ENCODE measurements around the gene ZCCHC12. TPM values are rescaled to one million over a fixed set of nuclear protein-coding genes. Genes with fewer than 3 reads are reported as not detected.

The ZCCHC12 gene
- total and polyA plus RNA-seq, 10 of the 15 experiments (the other 5 are each of a cell fraction or from before 2014, with no cell fraction given): 0.04 TPM; not detected in 9

- ChIA-PET RAD21 (ENCODE audit: unreplicated experiment) (interaction anchor here (0.5 kb wide), 1 partner anchor 283 kb away, joined by 3 read pairs; no protein-coding TSS in a partner anchor), CTCF (interaction anchor here (0.8 to 1.6 kb wide), 7 partner anchors 8 to 244 kb away, joined by 3 to 6 read pairs (median 3); partner anchors contain the start of gene ZCCHC12), SMC1A (ENCODE audit: uncharacterized antibody, unreplicated experiment) (interaction anchor here (0.5 to 1.4 kb wide), 2 partner anchors 10 to 137 kb away, joined by 3 to 7 read pairs; no protein-coding TSS in a partner anchor), POLR2A (no interaction called here)
- H3K79me2 ChIP-seq (ENCODE audit: control insufficient read depth, insufficient read depth, low read length): no peaks in the 10 kb centered on the region
- H3K9ac ChIP-seq (ENCODE audit: control insufficient read depth, insufficient read depth, low read length): no peak overlapping the region
- intact Hi-C loops (cut with micrococcal nuclease; ENCODE audit: unreplicated experiment): no loop called here
- no peaks in the 10 kb centered on the region for H3K4me1 ChIP-seq (ENCODE audit: control insufficient read depth, insufficient read depth, low read length)
- DNase-seq (ENCODE audit: low read depth, low spot score) (no peak), ATAC-seq (peak; percentile 46), FAIRE-seq (no peak)
- in situ Hi-C loops (cut with MboI): no loop called here
- H3K27me3 ChIP-seq (replicated peaks in 1 of 2; ENCODE audit: control insufficient read depth in 2 of 2, insufficient read depth in 2 of 2, low read length in 1 of 2): no peaks in the 10 kb centered on the region
- no peaks in the 10 kb centered on the region for H3K9me3 ChIP-seq (replicated peaks; ENCODE audit: control insufficient read depth, insufficient read depth, low read length)
- no peak overlapping the region; the same call in 1 of the 2 replicates for H2AFZ ChIP-seq (ENCODE audit: control insufficient read depth, low read depth, low read length)
- H4K20me1 ChIP-seq (ENCODE audit: control insufficient read depth, insufficient read depth): no peaks in the 10 kb centered on the region
- 35% methylated on average over 37 of the region's 50 CpGs for WGBS (ENCODE audit: insufficient coverage, insufficient replicate concordance, low lambda C conversion rate, missing lambda C conversion rate)
- no peaks in the 10 kb centered on the region for H3K36me3 ChIP-seq (ENCODE audit: control insufficient read depth in 2 of 2, insufficient read depth in 2 of 2, low read length in 1 of 2)
- no TSS peak for BruUV-seq (replicated peaks)
- H3K4me3 ChIP-seq: no peak overlapping the region
- TF ChIP-seq CTCF (IDR thresholded peaks at IDR 0.05 in 2 of 3, conservative IDR thresholded peaks at IDR 0.05 in 1 of 3; ENCODE audit: control insufficient read depth in 2 of 3, extremely low read depth in 1 of 3, insufficient read depth in 1 of 3, low read depth in 3 of 3, low read length in 3 of 3) (peak; percentile 26 to 37 (median 35); a peak in 4 of 6 replicates), USF1 (IDR thresholded peaks at IDR 0.05; ENCODE audit: borderline replicate concordance, extremely low read length, insufficient read depth, low read depth, low read length) (peak; percentile 88), BHLHE40 (IDR thresholded peaks at IDR 0.05; ENCODE audit: borderline replicate concordance in 1 of 2, low read depth in 2 of 2, low read length in 1 of 2) (0 out of 4 replicates have a peak, but pooled peaks of 1 of the 2 experiments have one; percentile 31), SREBF1 (IDR thresholded peaks at IDR 0.05; ENCODE audit: low read length) (no peak)
- TF ChIP-seq, protein P1, sequence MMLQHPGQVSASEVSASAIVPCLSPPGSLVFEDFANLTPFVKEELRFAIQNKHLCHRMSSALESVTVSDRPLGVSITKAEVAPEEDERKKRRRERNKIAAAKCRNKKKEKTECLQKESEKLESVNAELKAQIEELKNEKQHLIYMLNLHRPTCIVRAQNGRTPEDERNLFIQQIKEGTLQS (IDR thresholded peaks at IDR 0.05; ENCODE audit: borderline replicate concordance, extremely low read depth, low read depth, low read length): peak; percentile 48; the same call in 1 of the 2 replicates
- no peak overlapping the region for H3K4me2 ChIP-seq (ENCODE audit: control insufficient read depth, insufficient read depth)
- no peak overlapping the region for H3K27ac ChIP-seq (ENCODE audit: control insufficient read depth, insufficient read depth)
Observed at GRCh38 chrX:118839334-118839958, 15.8 kb downstream of the ZCCHC12 start.
